Pons (tissue), 1 donor: ENCODE measurements around the gene FAM222A.

Source experiments
- DNase-seq: peaks from one replicate; pipeline ENCODE4 v3.0.0-alpha.2; 2016; ENCODE audit warnings: low spot score

Gene FAM222A

DNA sequence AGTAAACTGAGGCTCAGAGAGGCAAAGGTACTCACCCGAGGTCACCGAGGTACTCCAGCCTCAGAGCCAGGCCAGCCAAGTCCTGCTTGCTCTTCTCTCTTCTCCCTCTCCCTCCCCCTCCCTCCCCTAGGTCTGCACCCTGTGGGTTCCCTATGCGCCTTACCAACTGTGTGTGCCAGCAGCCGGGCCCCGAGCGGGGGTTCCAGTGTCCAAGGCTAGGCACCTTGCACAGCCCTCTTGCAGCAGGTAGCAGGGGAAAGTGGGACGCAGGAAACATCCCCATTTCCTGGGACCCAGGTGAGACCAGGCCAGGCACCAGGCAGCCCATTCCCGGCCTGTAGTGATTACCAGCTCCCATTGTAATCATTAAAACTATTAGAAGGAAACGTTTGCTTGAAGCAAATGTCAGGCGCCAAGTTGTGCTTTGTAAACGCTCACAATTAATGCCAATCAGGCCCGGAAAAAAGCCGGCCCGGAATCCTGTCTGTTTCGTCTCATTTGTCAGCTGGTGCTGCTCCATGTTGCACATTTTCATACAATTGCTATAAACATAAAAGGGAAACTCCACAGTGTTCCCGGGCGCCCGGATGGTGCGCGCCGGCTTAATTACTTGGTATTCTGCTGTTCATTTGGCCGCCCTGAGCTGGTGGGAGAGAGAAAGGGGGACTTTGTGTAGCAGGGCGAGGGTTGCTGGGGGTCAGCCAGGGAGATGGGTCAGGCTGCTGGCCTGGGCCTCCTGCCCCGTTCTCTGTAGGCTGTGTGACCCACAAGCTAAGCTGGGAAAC lies 11.9 kb downstream of the FAM222A start:
- peak; percentile 85 for DNase-seq

- no peak for DNase-seq
These were observed 12.5 kb downstream of the FAM222A start for GRCh38 chr12:109726106-109726497.

DNA sequence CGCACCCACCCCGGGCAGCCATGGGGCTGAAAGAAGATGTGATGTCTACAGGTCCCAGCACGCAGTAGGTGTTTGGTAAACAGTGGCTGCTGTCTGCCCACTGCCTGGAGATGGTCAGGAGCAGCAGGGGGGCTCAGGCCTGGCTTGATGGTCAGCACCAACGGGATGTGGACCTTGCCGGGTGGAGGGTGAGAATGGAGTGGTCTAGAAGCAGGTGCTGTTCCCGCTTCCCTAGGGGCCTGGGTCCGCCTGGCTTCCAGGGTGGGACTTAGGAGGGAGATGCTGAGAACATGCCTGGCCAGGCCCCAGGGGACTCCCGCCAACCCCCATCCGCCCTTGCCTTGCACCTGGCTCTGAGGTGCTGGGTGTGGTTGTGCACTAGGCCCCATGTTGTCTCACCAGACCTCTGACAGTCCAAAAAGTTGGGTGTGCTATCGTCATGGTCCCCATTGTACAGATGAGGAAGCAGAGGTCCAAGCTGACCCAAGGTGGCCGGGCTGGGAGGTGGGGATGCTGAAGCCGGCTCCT lies 12.9 kb downstream of the FAM222A start:
- no peak for DNase-seq

DNA sequence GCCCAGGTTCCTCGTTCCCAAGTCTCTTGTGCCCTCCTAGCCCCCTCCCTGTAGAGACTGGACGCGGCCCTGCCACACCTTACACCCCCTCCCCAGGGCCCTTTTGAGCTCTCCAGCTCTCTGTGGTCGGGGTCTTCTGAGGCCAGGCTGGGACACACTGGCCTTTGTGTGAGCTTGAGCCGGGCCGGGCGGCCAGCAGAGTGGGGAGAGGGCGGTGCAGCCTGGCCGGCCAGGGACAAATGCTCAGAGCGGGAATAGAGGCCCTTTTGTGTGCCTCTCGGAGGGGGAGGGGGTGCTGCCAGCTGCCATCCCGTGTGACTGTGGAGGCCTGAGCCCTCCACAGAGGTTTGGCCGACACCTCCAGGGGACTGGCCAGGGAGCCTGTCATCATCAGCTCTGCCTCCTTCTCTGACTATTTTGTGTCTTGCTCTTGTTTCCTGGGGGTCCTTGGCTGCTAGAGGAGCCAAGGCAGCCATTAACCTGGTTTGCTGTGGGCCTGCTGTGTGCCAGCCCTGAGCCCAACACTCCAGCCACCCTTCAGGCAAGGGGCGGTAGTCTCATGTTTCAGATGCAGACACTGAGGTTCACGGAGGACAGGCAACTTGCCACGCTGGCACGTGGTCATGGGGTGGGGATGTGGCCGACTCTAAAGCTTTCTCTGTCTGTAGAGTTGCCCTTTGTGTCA lies 13.6 kb downstream of the FAM222A start:
- peak; percentile 97 for DNase-seq

- DNase-seq: no peak
These were observed 14.4 kb downstream of the FAM222A start for GRCh38 chr12:109727746-109728726.

DNA sequence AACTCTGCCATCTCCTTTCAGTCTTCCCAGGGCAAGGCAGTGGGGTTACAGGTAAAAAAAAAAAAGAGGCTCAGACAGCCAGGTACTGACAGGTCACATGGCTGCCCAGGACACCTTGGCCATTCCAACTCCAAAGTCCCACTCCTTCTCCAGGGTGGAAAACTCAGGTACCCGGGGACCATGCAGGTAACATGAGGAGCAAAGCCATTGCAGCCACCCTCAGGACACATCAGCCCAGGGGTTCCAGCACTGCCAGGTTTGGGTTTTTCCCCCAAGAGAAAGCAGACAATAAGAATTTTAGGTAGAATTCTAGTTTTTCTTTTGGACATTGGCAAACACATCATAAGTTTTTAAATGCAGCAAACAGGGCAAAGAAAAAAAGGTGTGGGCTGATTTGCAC lies 15.3 kb downstream of the FAM222A start:
- DNase-seq: no peak

GRCh38 chr12:109729371-109729781 lies 15.8 kb downstream of the FAM222A start:
- DNase-seq: no peak

- DNase-seq: no peak
These were observed 16.2 kb downstream of the FAM222A start for GRCh38 chr12:109729801-109730200.

DNA sequence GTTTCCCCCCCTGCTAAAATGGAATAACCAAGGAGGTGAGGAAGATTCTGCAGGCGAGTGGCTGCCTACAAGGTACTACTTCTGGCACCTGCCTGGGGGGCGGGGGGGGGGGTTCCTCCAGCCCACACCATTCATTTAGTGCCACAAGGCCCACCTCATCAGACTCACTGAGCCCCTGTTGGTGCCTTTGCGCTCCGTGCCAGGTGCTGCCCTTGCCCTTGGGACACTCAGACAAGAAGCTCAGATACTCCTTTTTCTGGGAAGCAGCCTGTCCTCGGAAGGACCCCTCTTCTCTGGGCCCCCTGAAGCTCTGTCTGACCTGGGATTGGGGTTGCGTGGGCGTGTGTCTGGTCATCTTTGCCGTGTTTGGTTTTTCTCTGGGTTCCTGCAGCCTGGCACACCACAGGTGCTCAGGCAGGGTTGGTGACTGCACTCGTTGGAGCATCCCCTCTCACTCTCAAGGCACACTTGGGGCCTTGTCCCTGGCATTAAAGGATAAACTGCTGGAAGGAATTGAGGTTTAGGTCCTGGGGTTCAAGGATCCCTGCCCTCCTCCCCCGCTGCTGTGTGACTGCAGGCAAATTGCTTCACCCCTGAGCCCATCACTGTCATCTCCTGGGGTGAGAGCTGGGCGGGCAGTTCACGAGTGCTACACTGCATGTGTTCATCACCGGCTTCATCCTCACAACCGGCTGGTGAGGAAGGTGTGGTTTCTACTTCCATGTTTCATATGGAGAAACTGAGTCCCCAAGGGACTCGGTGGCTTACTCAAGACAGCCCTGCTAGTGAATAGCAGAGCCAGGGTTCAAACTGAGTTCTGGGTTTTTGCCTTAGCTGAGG lies 16.9 kb downstream of the FAM222A start:
- DNase-seq: no peak

DNA sequence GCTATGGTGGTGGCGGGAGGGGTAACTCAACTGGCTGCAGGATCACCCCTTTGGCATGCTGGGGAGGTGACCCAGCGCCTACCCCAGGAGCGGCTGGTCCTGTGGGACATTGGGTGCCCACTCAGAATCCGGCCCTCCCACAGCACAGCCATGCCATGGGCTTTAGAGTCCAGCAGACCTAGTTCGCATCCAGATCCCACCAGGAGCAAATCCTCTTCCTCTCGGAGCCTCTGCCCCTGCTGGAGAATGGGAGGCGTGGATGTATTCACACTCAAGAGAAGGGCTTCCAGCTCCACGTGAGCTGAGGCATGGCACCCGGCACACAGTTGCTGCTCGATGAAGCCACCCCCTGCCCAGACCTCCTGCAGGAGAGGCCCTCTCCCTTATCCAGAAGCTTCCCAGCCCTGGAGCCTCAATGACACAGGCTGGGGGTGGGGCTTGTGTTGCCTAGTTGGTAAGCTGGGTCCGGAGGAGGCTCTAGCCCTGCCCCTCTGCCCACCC lies 17.7 kb downstream of the FAM222A start:
- DNase-seq: no peak

GRCh38 chr12:109731806-109732205 lies 18.2 kb downstream of the FAM222A start:
- DNase-seq: no peak

DNA sequence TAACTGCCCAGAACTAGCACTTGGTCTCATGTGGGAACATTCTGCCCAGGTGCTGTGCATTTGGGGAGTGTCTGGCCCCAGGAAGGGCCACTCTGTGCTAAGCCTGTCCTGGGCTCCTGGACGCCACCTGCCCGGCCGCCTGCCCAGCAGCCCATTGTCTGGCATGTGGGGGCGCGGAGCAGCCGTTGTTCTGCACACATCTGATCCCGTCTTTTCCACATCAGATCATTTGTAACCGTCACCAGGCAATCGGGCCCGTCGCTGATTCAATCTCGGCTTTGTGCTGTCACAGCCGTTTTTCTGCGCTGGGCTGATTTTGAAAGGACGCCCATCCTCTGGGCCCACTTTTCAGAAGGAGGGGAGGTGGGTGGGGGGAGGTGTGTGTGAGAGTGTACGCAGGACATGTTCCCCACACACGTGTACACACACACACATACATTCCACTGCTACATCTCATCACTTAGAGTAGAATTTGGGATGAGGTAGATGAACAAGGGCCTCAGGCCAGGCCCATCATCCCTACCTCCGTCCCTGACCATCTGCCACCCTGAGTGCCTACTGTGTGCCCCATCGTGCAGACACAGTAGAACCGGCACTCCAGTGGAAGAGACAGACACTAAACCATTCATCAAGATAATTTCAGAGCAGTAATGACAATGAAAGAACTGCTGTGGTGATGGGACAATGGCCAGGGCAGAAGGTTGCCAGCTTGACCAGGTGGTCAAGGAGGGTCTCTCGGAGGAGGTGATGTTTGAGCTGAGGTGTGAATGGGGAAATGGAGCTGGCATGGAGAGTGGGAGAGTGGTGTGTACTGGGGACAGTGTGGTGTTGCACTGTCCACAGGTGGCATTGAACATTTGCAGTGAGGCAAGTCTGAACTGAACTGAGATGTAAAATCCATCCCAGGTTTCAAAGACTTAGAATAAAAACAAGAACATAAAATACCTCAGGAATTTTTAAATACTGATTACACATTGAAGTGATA lies 19.0 kb downstream of the FAM222A start:
- DNase-seq: no peak

DNA sequence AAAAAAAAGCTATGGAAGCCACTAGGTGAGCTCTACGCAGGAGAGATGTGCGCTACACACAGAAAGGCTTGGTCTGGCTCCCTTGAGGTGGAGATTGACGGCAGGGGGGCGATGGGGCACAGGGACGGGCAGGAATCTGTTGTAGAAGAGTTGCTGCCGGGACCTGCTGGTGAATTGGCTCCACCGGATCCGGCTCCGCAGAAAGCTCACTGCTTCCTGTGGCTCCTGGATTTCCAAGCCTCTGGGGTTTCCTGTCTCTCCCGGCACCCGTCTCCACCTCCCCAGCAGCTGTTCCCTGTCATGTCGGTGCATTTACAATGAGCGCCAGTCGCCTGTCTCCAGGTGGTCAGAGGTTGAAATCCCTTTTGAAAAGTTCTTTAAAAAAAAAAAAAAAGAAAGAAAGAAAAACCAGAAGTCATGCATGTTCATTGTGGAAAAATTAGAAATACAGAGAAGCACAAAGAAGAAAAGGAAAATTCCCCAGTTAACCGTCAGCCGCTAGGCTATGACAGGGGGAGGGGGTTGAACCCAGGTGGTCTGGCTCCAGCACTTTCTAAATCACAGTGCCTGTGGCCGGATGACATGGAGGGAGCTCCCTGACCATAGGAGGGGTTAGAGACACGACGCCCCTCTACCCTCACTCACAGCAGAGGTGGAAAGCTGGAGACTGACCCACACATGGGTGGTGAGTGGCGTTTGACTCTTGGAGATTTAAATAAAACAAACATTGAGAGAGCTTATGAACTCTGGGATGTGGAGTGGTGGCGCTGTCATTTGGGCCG lies 20.8 kb downstream of the FAM222A start:
- DNase-seq: no peak

- no peak for DNase-seq
These were observed 21.5 kb downstream of the FAM222A start for GRCh38 chr12:109735051-109735521.

GRCh38 chr12:109735825-109736551 lies 22.4 kb downstream of the FAM222A start:
- no peak for DNase-seq

- DNase-seq: no peak
These were observed 23.0 kb downstream of the FAM222A start for GRCh38 chr12:109736552-109737108.

GRCh38 chr12:109737126-109737525 lies 23.5 kb downstream of the FAM222A start:
- no peak for DNase-seq

GRCh38 chr12:109737631-109738030 lies 24.0 kb downstream of the FAM222A start:
- no peak for DNase-seq
